ENCODE measurements around the gene ARHGAP4. TPM values are rescaled to one million over a fixed set of nuclear protein-coding genes. Genes with fewer than 3 reads are reported as not detected.

ARHGAP4 gene
- polyA plus RNA-seq, 1 donor = 33.2 TPM

DNA sequence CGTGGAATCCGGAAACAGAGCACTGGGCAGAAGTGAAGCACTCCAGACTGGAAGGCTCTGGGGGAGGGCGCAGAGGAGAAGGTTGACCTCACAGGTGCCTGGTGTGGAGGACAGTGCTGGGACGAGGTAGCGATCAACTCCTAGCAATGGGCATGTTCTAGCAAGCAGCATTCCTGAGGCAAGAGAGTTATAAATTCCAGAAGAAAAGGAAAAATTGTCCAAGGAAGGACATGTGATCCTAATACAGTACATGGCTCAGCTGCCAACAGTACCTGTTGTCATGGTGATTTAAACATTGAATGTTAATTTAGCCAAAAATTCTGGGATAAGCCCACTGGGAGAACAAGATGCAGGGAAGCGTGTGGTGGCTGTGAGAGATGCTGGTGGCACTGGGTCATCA lies 8.2 kb downstream of the ARHGAP4 start:
- no peaks in the 10 kb centered on the region for H3K27me3 ChIP-seq (ENCODE audit: control insufficient read depth, insufficient read depth, low read length)
- H3K9me3 ChIP-seq (ENCODE audit: control insufficient read depth, low read depth, low read length) = no peaks in the 10 kb centered on the region
- no peak for DNase-seq
- no CpG with 5 or more reads among the region's 6 CpGs for WGBS (ENCODE audit: insufficient coverage, low lambda C conversion rate)
- peaks cover 5% of the 10 kb centered on the region for H3K4me1 ChIP-seq (ENCODE audit: control insufficient read depth, insufficient read depth, low read length)
- no peak overlapping the region for H3K4me3 ChIP-seq (ENCODE audit: low read length)
- H3K27ac ChIP-seq (ENCODE audit: low read length) = no peak overlapping the region
- H3K36me3 ChIP-seq (ENCODE audit: control insufficient read depth, insufficient read depth, low read length) = no peaks in the 10 kb centered on the region

GRCh38 chrX:153913701-153914100 lies 12.4 kb downstream of the ARHGAP4 start:
- no CpG with 5 or more reads among the region's 17 CpGs for WGBS (ENCODE audit: insufficient coverage, low lambda C conversion rate)
- Histone ChIP-seq H3K27me3 (ENCODE audit: control insufficient read depth, insufficient read depth, low read length) (no peaks in the 10 kb centered on the region), H3K36me3 (ENCODE audit: control insufficient read depth, insufficient read depth, low read length) (no peaks in the 10 kb centered on the region), H3K4me3 (ENCODE audit: low read length) (no peak overlapping the region), H3K9me3 (ENCODE audit: control insufficient read depth, low read depth, low read length) (no peaks in the 10 kb centered on the region), H3K4me1 (ENCODE audit: control insufficient read depth, insufficient read depth, low read length) (no peaks in the 10 kb centered on the region), H3K27ac (ENCODE audit: low read length) (no peak overlapping the region)
- DNase-seq = no peak

DNA sequence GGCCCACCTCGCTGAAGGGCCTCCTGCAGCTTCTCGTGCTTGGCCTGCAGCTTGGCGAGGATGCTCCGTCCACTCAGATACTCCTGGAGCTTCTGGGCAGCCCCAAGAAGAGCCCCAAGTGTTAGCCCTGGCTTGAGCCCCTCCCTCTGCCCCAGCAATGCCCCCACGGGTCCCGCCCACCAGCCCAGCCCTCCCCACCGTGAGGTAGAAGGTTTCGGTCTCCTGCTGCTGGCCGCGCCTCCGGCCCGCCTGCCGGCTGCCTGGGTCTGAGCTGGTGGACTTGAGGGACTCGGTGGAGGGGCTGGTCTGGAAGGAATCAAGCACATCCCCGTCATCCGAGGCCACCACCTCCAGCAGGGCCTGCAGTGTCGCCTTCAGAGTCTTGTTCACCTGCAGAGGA lies 12.9 kb downstream of the ARHGAP4 start:
- no peak overlapping the region for H3K27ac ChIP-seq (ENCODE audit: low read length)
- no CpG with 5 or more reads among the region's 17 CpGs for WGBS (ENCODE audit: insufficient coverage, low lambda C conversion rate)
- no peaks in the 10 kb centered on the region for H3K36me3 ChIP-seq (ENCODE audit: control insufficient read depth, insufficient read depth, low read length)
- H3K4me3 ChIP-seq (ENCODE audit: low read length) = no peak overlapping the region
- no peak for DNase-seq
- no peaks in the 10 kb centered on the region for H3K4me1 ChIP-seq (ENCODE audit: control insufficient read depth, insufficient read depth, low read length)
- no peaks in the 10 kb centered on the region for H3K27me3 ChIP-seq (ENCODE audit: control insufficient read depth, insufficient read depth, low read length)
- H3K9me3 ChIP-seq (ENCODE audit: control insufficient read depth, low read depth, low read length) = no peaks in the 10 kb centered on the region

DNA sequence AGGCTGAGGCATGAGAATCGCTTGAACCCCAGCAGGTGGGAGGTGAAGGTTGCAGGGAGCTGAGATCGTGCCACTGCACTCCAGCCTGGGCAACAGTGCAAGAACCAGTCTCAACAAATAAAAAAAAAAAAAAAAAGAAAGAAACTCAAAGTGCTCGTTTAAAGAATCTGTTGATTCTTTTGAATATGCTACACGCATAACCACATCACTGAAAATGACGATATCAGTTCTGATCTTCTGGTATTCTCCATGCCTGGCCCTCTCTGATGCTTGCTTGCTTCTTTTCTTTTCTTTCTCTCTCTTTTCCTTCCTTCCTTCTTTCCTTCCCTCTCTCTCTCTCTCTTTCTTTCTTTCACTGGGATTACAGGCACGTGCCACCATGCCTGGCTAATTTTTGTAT lies 14.3 kb downstream of the ARHGAP4 start:
- Histone ChIP-seq H3K36me3 (ENCODE audit: control insufficient read depth, insufficient read depth, low read length) (no peaks in the 10 kb centered on the region), H3K27ac (ENCODE audit: low read length) (no peak overlapping the region), H3K9me3 (ENCODE audit: control insufficient read depth, low read depth, low read length) (no peaks in the 10 kb centered on the region), H3K27me3 (ENCODE audit: control insufficient read depth, insufficient read depth, low read length) (no peaks in the 10 kb centered on the region), H3K4me3 (ENCODE audit: low read length) (no peak overlapping the region), H3K4me1 (ENCODE audit: control insufficient read depth, insufficient read depth, low read length) (no peaks in the 10 kb centered on the region)
- WGBS (ENCODE audit: insufficient coverage, low lambda C conversion rate) = no CpG with 5 or more reads among the region's 6 CpGs
- no peak for DNase-seq

- Histone ChIP-seq H3K36me3 (ENCODE audit: control insufficient read depth, insufficient read depth, low read length) (no peaks in the 10 kb centered on the region), H3K27me3 (ENCODE audit: control insufficient read depth, insufficient read depth, low read length) (no peaks in the 10 kb centered on the region), H3K4me1 (ENCODE audit: control insufficient read depth, insufficient read depth, low read length) (no peaks in the 10 kb centered on the region), H3K9me3 (ENCODE audit: control insufficient read depth, low read depth, low read length) (no peaks in the 10 kb centered on the region), H3K4me3 (ENCODE audit: low read length) (no peak overlapping the region), H3K27ac (ENCODE audit: low read length) (no peak overlapping the region)
- WGBS (ENCODE audit: insufficient coverage, low lambda C conversion rate) = no CpG with 5 or more reads among the region's 22 CpGs
- DNase-seq = no peak
Observed at GRCh38 chrX:153910446-153910845, 15.6 kb downstream of the ARHGAP4 start.

GRCh38 chrX:153909980-153910360 lies 16.1 kb downstream of the ARHGAP4 start:
- no peak for DNase-seq
- no CpG with 5 or more reads among the region's 25 CpGs for WGBS (ENCODE audit: insufficient coverage, low lambda C conversion rate)
- Histone ChIP-seq H3K36me3 (ENCODE audit: control insufficient read depth, insufficient read depth, low read length) (no peaks in the 10 kb centered on the region), H3K4me1 (ENCODE audit: control insufficient read depth, insufficient read depth, low read length) (no peaks in the 10 kb centered on the region), H3K4me3 (ENCODE audit: low read length) (no peak overlapping the region), H3K27ac (ENCODE audit: low read length) (no peak overlapping the region), H3K27me3 (ENCODE audit: control insufficient read depth, insufficient read depth, low read length) (no peaks in the 10 kb centered on the region), H3K9me3 (ENCODE audit: control insufficient read depth, low read depth, low read length) (no peaks in the 10 kb centered on the region)

DNA sequence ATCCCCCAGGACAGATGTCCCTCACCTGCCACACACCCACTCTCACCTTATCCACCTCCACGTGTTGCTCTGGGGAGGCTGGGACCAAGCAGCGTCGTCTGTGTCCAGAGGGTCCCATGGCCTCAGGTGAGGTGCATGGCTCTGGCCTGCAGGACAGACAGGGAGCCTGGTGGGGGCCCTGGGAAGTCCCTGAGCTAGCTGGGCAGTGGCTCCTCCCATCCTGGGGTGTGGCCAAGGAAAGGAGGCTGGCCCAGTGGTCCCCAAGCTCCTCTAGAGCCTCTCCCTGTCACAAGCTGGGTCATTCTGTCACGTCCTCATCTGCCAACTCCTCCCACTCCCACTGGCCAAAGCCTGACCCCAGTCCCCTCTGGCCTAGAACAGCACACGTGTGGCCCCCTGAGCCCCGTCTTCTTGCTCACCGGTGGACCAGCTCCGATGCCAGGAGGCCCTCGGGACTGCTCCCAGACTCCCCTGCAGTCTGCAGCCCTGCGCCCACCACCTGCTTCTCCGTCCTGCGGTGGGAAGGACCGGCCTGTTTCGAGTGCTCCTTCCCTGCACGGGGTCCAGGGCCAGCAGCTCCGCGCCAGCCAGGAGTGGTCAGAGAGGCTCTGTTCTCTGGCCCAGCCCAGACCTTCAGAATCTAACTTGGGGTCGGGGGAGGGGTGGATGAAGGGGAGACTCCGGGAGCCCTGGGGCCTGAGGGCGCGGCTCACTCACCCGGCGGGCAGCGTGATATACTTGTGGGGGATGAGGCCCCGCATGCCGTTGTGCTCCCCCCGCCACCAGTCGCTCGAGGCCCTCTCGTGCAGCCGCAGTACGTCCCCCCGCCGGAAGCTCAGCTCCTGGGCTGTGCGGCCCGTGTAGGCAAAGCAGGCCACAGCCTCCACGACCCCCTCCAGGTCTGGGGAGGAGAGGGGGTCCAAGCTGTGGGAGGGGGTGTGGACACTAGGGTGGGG lies 16.8 kb downstream of the ARHGAP4 start:
- H3K4me3 ChIP-seq (ENCODE audit: low read length) = no peak overlapping the region
- no peak overlapping the region for H3K27ac ChIP-seq (ENCODE audit: low read length)
- H3K27me3 ChIP-seq (ENCODE audit: control insufficient read depth, insufficient read depth, low read length) = no peaks in the 10 kb centered on the region
- no peaks in the 10 kb centered on the region for H3K9me3 ChIP-seq (ENCODE audit: control insufficient read depth, low read depth, low read length)
- H3K36me3 ChIP-seq (ENCODE audit: control insufficient read depth, insufficient read depth, low read length) = no peaks in the 10 kb centered on the region
- no peak for DNase-seq
- no peaks in the 10 kb centered on the region for H3K4me1 ChIP-seq (ENCODE audit: control insufficient read depth, insufficient read depth, low read length)
- no CpG with 5 or more reads among the region's 37 CpGs for WGBS (ENCODE audit: insufficient coverage, low lambda C conversion rate)

DNA sequence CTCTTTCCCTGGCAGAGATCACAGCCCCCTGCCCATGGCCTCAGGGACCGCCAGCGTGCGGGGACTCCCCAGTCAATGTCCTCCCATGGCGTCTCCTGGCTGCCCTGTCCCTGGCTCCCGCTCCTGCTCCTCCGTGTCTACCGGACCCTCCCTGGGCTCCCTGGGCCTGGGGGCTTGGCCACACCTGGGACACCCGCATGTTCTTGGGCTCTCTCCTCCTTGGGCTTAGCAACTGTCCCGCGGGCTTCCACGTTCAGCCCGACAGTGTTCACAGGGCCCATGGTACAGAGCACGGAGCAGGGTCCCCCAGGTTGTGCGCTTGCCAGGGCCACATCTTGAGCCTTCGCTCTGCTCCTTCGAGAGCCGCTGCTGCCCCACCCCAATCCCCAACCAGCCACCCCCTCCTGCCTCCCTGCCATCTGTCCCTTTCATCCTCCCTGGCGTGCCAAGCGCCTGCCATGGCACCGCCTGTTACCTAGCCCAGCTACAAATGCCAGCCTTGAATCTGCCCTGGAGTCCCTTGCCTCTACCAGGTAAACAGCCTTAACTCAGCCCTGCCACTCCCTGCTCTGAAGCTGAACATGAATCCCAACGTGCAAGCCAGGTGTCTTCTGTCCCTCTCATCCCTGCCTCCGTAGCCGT lies 17.7 kb downstream of the ARHGAP4 start:
- Histone ChIP-seq H3K4me1 (ENCODE audit: control insufficient read depth, insufficient read depth, low read length) (no peaks in the 10 kb centered on the region), H3K9me3 (ENCODE audit: control insufficient read depth, low read depth, low read length) (no peaks in the 10 kb centered on the region), H3K27me3 (ENCODE audit: control insufficient read depth, insufficient read depth, low read length) (no peaks in the 10 kb centered on the region), H3K27ac (ENCODE audit: low read length) (no peak overlapping the region), H3K36me3 (ENCODE audit: control insufficient read depth, insufficient read depth, low read length) (no peaks in the 10 kb centered on the region), H3K4me3 (ENCODE audit: low read length) (no peak overlapping the region)
- no peak for DNase-seq
- whole genome bisulfite sequencing (ENCODE audit: insufficient coverage, low lambda C conversion rate) = no CpG with 5 or more reads among the region's 23 CpGs

DNA sequence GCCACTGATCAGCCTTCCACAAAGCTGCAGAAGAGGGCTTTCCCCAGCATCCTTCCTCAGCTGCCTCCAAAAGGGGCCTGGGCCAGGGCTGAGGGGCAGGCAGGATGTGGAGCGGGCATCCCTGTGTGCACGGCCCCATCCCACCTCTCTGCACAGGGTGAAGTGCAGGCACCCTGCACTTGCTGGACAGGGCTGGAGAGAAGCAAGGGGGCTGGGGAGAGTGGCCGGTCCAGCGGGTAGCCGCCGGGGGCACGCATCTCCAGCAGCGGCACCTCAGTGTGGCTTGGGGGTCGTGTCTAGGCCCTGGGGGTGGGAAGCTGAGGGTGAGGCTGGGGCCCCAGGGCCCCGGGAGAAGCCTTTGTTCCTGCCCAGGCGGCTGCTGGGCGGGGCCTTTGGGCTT lies 18.6 kb downstream of the ARHGAP4 start:
- H3K27me3 ChIP-seq (ENCODE audit: control insufficient read depth, insufficient read depth, low read length) = no peaks in the 10 kb centered on the region
- WGBS (ENCODE audit: insufficient coverage, low lambda C conversion rate) = no CpG with 5 or more reads among the region's 12 CpGs

DNA sequence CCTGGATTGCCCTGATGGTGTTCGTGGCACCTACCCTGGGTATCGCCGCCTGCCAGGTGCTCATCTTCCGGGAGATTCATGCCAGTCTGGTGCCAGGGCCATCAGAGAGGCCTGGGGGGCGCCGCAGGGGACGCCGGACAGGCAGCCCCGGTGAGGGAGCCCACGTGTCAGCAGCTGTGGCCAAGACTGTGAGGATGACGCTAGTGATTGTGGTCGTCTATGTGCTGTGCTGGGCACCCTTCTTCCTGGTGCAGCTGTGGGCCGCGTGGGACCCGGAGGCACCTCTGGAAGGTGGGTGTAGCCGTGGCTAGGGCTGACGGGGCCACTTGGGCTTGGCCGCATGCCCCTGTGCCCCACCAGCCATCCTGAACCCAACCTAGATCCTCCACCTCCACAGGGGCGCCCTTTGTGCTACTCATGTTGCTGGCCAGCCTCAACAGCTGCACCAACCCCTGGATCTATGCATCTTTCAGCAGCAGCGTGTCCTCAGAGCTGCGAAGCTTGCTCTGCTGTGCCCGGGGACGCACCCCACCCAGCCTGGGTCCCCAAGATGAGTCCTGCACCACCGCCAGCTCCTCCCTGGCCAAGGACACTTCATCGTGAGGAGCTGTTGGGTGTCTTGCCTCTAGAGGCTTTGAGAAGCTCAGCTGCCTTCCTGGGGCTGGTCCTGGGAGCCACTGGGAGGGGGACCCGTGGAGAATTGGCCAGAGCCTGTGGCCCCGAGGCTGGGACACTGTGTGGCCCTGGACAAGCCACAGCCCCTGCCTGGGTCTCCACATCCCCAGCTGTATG lies 19.7 kb downstream of the ARHGAP4 start:
- no CpG with 5 or more reads among the region's 27 CpGs for WGBS (ENCODE audit: insufficient coverage, low lambda C conversion rate)

More for the DNA sequence above, 18.6 kb downstream of the ARHGAP4 start:
- Histone ChIP-seq H3K9me3 (ENCODE audit: control insufficient read depth, low read depth, low read length) (no peaks in the 10 kb centered on the region), H3K36me3 (ENCODE audit: control insufficient read depth, insufficient read depth, low read length) (no peaks in the 10 kb centered on the region), H3K4me1 (ENCODE audit: control insufficient read depth, insufficient read depth, low read length) (no peaks in the 10 kb centered on the region), H3K27ac (ENCODE audit: low read length) (no peak overlapping the region), H3K4me3 (ENCODE audit: low read length) (no peak overlapping the region)
- no peak for DNase-seq

More for the DNA sequence above, 19.7 kb downstream of the ARHGAP4 start:
- Histone ChIP-seq H3K27me3 (ENCODE audit: control insufficient read depth, insufficient read depth, low read length) (no peaks in the 10 kb centered on the region), H3K27ac (ENCODE audit: low read length) (no peak overlapping the region), H3K4me1 (ENCODE audit: control insufficient read depth, insufficient read depth, low read length) (peaks cover 4% of the 10 kb centered on the region), H3K9me3 (ENCODE audit: control insufficient read depth, low read depth, low read length) (no peaks in the 10 kb centered on the region), H3K36me3 (ENCODE audit: control insufficient read depth, insufficient read depth, low read length) (no peaks in the 10 kb centered on the region), H3K4me3 (ENCODE audit: low read length) (no peak overlapping the region)
- DNase-seq = no peak
